Measurements from ENCODE around the gene NGLY1. TPM values are rescaled to one million over a fixed set of nuclear protein-coding genes. Genes with fewer than 3 reads are reported as not detected.

NGLY1 gene
- total and polyA plus RNA-seq, 9 of the 15 experiments (the other 6 are each of a cell fraction or from before 2014, with no cell fraction given): 52.2 to 124 (median 87.6) TPM

- BruUV-seq (replicated peaks): no TSS peak
- no peaks in the 10 kb centered on the region for H4K20me1 ChIP-seq (replicated peaks; ENCODE audit: control insufficient read depth, insufficient read depth, low read length)
- no peaks in the 10 kb centered on the region for H3K4me1 ChIP-seq (replicated peaks in 1 of 2; ENCODE audit: control insufficient read depth in 2 of 2, insufficient read depth in 2 of 2, low read length in 2 of 2)
- H2AFZ ChIP-seq (ENCODE audit: low read depth, low read length): no peak overlapping the region
- ATAC-seq (peak; percentile 69), DNase-seq (ENCODE audit: extremely low read depth in 1 of 4, low spot score in 3 of 4) (peak in 1 of 4 experiments; percentile 11), FAIRE-seq (peak; percentile 46)
- no peaks in the 10 kb centered on the region for H3K36me3 ChIP-seq (ENCODE audit: control insufficient read depth, insufficient read depth, low read length)
- POLR2A ChIA-PET: interaction anchor here (0.6 to 1.2 kb wide), 2 partner anchors 8 to 477 kb away, joined by 3 to 4 read pairs; no protein-coding TSS in a partner anchor
- 0% methylated on average over 3 of the region's 3 CpGs for WGBS (ENCODE audit: insufficient coverage, low coverage, missing lambda C conversion rate)
- intact Hi-C loops (cut with micrococcal nuclease): no loop called here
- H3K9ac ChIP-seq (ENCODE audit: insufficient read depth in 1 of 2, low read depth in 2 of 2, low read length in 2 of 2): no peak overlapping the region
- H3K27ac ChIP-seq (ENCODE audit: extremely low read depth, low read depth, low read length): no peak overlapping the region
- in situ Hi-C loops (cut with MboI): no loop called here
- H3K4me3 ChIP-seq: no peak overlapping the region
- peaks cover 0 to 4% of the 10 kb centered on the region in 2 experiments; a peak in 2 of 5 replicates for H3K27me3 ChIP-seq (ENCODE audit: control insufficient read depth in 2 of 2, insufficient read depth in 2 of 2, low read length in 2 of 2)
- no peaks in the 10 kb centered on the region for H3K79me2 ChIP-seq (ENCODE audit: control insufficient read depth, insufficient read depth, low read length)
- no peak overlapping the region for H3K4me2 ChIP-seq (ENCODE audit: insufficient read depth, low read length)
- no peaks in the 10 kb centered on the region for H3K9me3 ChIP-seq (replicated peaks; ENCODE audit: control insufficient read depth, insufficient read depth, low read depth, low read length)
- CTCF ChIA-PET (ENCODE audit: low intra/inter-chr PET ratio): interaction anchor here (1.5 kb wide), 1 partner anchor 184 kb away, joined by 4 read pairs; no protein-coding TSS in a partner anchor
- no peaks in the 10 kb centered on the region for H3K9me1 ChIP-seq (ENCODE audit: control insufficient read depth, insufficient read depth, low read length)
- TF ChIP-seq, protein P1, sequence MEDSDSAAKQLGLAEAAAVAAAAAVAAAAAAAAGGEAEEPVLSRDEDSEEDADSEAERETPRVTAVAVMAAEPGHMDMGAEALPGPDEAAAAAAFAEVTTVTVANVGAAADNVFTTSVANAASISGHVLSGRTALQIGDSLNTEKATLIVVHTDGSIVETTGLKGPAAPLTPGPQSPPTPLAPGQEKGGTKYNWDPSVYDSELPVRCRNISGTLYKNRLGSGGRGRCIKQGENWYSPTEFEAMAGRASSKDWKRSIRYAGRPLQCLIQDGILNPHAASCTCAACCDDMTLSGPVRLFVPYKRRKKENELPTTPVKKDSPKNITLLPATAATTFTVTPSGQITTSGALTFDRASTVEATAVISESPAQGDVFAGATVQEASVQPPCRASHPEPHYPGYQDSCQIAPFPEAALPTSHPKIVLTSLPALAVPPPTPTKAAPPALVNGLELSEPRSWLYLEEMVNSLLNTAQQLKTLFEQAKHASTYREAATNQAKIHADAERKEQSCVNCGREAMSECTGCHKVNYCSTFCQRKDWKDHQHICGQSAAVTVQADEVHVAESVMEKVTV (CRISPR knock-in tag; IDR thresholded peaks at IDR 0.05): 0 out of 2 replicates have a peak, but pooled peaks have one; percentile 11
- TF ChIP-seq RAD21 (CRISPR knock-in tag; conservative IDR thresholded peaks at IDR 0.05 in 1 of 2, IDR thresholded peaks at IDR 0.05 in 1 of 2): peak; percentile 32 to 46; a peak in 3 of 4 replicates
- TF ChIP-seq, protein P2, sequence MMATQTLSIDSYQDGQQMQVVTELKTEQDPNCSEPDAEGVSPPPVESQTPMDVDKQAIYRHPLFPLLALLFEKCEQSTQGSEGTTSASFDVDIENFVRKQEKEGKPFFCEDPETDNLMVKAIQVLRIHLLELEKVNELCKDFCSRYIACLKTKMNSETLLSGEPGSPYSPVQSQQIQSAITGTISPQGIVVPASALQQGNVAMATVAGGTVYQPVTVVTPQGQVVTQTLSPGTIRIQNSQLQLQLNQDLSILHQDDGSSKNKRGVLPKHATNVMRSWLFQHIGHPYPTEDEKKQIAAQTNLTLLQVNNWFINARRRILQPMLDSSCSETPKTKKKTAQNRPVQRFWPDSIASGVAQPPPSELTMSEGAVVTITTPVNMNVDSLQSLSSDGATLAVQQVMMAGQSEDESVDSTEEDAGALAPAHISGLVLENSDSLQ (IDR thresholded peaks at IDR 0.05): peak; percentile 56
- TF ChIP-seq CTCF (IDR thresholded peaks at IDR 0.05 in 2 of 3, conservative IDR thresholded peaks at IDR 0.05 in 1 of 3; ENCODE audit: insufficient read depth in 2 of 3, low read depth in 1 of 3, low read length in 3 of 3): peak in 1 of 3 experiments; percentile 34; a peak in 2 of 6 replicates
- no peak for TF ChIP-seq ESRRB (CRISPR knock-in tag; IDR thresholded peaks at IDR 0.05; ENCODE audit: borderline replicate concordance)
- TF ChIP-seq ZC3H8 (IDR thresholded peaks at IDR 0.05): no peak
- TF ChIP-seq ZNF384 (IDR thresholded peaks at IDR 0.05; ENCODE audit: low read depth, low read length): 0 out of 2 replicates have a peak, but pooled peaks have one; percentile 28
Measured at GRCh38 chr3:25831578-25831977, 48.3 kb upstream of the NGLY1 start.
